ENCODE results near the gene HDAC10.

- TF ChIP-seq CTCF (IDR thresholded peaks at IDR 0.05): peak; percentile 42 to 71 (median 64)
- no peak for TF ChIP-seq POLR2A (IDR thresholded peaks at IDR 0.05)
- TF ChIP-seq EP300 (IDR thresholded peaks at IDR 0.05): no peak
Observed at GRCh38 chr22:50252082-50253045, 1.3 kb upstream of the HDAC10 start.
